ENCODE results near the gene TAL2. TPM values are rescaled to one million over a fixed set of nuclear protein-coding genes. Genes with fewer than 3 reads are reported as not detected.

Gene TAL2
- total and polyA plus RNA-seq, 10 of the 15 experiments (the other 5 are each of a cell fraction or from before 2014, with no cell fraction given), result 0.16 to 0.51 (median 0.34) TPM; not detected in 1

GRCh38 chr9:105694848-105695581, 32.8 kb downstream of the TAL2 start (continued):
- TF ChIP-seq, protein P1, sequence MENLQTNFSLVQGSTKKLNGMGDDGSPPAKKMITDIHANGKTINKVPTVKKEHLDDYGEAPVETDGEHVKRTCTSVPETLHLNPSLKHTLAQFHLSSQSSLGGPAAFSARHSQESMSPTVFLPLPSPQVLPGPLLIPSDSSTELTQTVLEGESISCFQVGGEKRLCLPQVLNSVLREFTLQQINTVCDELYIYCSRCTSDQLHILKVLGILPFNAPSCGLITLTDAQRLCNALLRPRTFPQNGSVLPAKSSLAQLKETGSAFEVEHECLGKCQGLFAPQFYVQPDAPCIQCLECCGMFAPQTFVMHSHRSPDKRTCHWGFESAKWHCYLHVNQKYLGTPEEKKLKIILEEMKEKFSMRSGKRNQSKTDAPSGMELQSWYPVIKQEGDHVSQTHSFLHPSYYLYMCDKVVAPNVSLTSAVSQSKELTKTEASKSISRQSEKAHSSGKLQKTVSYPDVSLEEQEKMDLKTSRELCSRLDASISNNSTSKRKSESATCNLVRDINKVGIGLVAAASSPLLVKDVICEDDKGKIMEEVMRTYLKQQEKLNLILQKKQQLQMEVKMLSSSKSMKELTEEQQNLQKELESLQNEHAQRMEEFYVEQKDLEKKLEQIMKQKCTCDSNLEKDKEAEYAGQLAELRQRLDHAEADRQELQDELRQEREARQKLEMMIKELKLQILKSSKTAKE (IDR thresholded peaks at IDR 0.05; ENCODE audit: low read depth, poor library complexity, severe bottlenecking), result peak; percentile 33
- TF ChIP-seq IKZF1 (conservative IDR thresholded peaks at IDR 0.05), result no peak; the same call in none of the 2 replicates
- TF ChIP-seq SUZ12 (IDR thresholded peaks at IDR 0.05; ENCODE audit: unreplicated experiment), result no peak
- TF ChIP-seq PBX3 (IDR thresholded peaks at IDR 0.05; ENCODE audit: insufficient replicate concordance, low read depth, low read length), result no peak
- TF ChIP-seq BMI1 (IDR thresholded peaks at IDR 0.05; ENCODE audit: borderline replicate concordance), result no peak
- no peak for TF ChIP-seq RFX5 (IDR thresholded peaks at IDR 0.05; ENCODE audit: low read depth, low read length)
- TF ChIP-seq SP1 (IDR thresholded peaks at IDR 0.05; ENCODE audit: low read depth, low read length), result no peak
- TF ChIP-seq ZZZ3 (IDR thresholded peaks at IDR 0.05; ENCODE audit: control insufficient read depth, insufficient read length, low read depth), result no peak
- TF ChIP-seq RB1 (IDR thresholded peaks at IDR 0.05; ENCODE audit: borderline replicate concordance), result no peak
- 0 out of 2 replicates have a peak, but pooled peaks have one; percentile 26 for TF ChIP-seq IRF4 (IDR thresholded peaks at IDR 0.05; ENCODE audit: low read depth, low read length)
- no peak for TF ChIP-seq USF2 (IDR thresholded peaks at IDR 0.05; ENCODE audit: borderline replicate concordance, low read depth, low read length)
- TF ChIP-seq, protein P2, sequence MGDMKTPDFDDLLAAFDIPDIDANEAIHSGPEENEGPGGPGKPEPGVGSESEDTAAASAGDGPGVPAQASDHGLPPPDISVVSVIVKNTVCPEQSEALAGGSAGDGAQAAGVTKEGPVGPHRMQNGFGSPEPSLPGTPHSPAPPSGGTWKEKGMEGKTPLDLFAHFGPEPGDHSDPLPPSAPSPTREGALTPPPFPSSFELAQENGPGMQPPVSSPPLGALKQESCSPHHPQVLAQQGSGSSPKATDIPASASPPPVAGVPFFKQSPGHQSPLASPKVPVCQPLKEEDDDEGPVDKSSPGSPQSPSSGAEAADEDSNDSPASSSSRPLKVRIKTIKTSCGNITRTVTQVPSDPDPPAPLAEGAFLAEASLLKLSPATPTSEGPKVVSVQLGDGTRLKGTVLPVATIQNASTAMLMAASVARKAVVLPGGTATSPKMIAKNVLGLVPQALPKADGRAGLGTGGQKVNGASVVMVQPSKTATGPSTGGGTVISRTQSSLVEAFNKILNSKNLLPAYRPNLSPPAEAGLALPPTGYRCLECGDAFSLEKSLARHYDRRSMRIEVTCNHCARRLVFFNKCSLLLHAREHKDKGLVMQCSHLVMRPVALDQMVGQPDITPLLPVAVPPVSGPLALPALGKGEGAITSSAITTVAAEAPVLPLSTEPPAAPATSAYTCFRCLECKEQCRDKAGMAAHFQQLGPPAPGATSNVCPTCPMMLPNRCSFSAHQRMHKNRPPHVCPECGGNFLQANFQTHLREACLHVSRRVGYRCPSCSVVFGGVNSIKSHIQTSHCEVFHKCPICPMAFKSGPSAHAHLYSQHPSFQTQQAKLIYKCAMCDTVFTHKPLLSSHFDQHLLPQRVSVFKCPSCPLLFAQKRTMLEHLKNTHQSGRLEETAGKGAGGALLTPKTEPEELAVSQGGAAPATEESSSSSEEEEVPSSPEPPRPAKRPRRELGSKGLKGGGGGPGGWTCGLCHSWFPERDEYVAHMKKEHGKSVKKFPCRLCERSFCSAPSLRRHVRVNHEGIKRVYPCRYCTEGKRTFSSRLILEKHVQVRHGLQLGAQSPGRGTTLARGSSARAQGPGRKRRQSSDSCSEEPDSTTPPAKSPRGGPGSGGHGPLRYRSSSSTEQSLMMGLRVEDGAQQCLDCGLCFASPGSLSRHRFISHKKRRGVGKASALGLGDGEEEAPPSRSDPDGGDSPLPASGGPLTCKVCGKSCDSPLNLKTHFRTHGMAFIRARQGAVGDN (IDR thresholded peaks at IDR 0.05), result no peak
- no peak for TF ChIP-seq NR2F1 (conservative IDR thresholded peaks at IDR 0.05)
- no peak for TF ChIP-seq MYB (IDR thresholded peaks at IDR 0.05; ENCODE audit: borderline replicate concordance, low read depth, low read length)
- no peak for TF ChIP-seq CHD1 (IDR thresholded peaks at IDR 0.05; ENCODE audit: low read depth, low read length)
- TF ChIP-seq NRF1 (conservative IDR thresholded peaks at IDR 0.05; ENCODE audit: low read depth, low read length), result no peak
- TF ChIP-seq NR2C1 (IDR thresholded peaks at IDR 0.05), result no peak
- TF ChIP-seq, protein P3, sequence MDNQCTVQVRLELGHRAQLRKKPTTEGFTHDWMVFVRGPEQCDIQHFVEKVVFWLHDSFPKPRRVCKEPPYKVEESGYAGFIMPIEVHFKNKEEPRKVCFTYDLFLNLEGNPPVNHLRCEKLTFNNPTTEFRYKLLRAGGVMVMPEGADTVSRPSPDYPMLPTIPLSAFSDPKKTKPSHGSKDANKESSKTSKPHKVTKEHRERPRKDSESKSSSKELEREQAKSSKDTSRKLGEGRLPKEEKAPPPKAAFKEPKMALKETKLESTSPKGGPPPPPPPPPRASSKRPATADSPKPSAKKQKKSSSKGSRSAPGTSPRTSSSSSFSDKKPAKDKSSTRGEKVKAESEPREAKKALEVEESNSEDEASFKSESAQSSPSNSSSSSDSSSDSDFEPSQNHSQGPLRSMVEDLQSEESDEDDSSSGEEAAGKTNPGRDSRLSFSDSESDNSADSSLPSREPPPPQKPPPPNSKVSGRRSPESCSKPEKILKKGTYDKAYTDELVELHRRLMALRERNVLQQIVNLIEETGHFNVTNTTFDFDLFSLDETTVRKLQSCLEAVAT (IDR thresholded peaks at IDR 0.05), result no peak
- no peak for TF ChIP-seq CHD2 (IDR thresholded peaks at IDR 0.05; ENCODE audit: borderline replicate concordance, low read depth, low read length)
- TF ChIP-seq MEF2B (IDR thresholded peaks at IDR 0.05; ENCODE audit: partially characterized antibody, poor library complexity, severe bottlenecking), result peak; percentile 34
